BLaER1 (cell line): Measurements from ENCODE around the gene TJP3.

ENCODE experiments used
- H3K27ac ChIP-seq: shearing (Covaris generic); formaldehyde crosslinking; 2 replicates; pipeline ENCODE4 v1.8.1; 2022
- H3K27me3 ChIP-seq: shearing (Covaris generic); formaldehyde crosslinking; 2 replicates; pipeline ENCODE4 v1.8.1; 2022
- H3K36me3 ChIP-seq: shearing (Covaris generic); formaldehyde crosslinking; 2 replicates; pipeline ENCODE4 v1.8.1; 2022
- H3K4me1 ChIP-seq: shearing (Covaris generic); formaldehyde crosslinking; 2 replicates; pipeline ENCODE4 v1.8.1; 2022
- H3K4me2 ChIP-seq: shearing (Covaris generic); formaldehyde crosslinking; 2 replicates; pipeline ENCODE4 v1.8.1; 2022
- H3K4me3 ChIP-seq: shearing (Covaris generic); formaldehyde crosslinking; 2 replicates; pipeline ENCODE4 v1.8.1; 2022
- H3K9ac ChIP-seq: shearing (Covaris generic); formaldehyde crosslinking; 2 replicates; pipeline ENCODE4 v1.8.1; 2022
- H3K9me3 ChIP-seq: shearing (Covaris generic); formaldehyde crosslinking; 2 replicates; pipeline ENCODE4 v1.8.1; 2022
- H4K20me1 ChIP-seq: shearing (Covaris generic); formaldehyde crosslinking; 2 replicates; pipeline ENCODE4 v1.8.1; 2022
- Cebpa-rat ChIP-seq: shearing (Covaris generic); IDR thresholded peaks from 2 replicates; pipeline ENCODE4 v1.8.1; 2022

Gene TJP3

DNA sequence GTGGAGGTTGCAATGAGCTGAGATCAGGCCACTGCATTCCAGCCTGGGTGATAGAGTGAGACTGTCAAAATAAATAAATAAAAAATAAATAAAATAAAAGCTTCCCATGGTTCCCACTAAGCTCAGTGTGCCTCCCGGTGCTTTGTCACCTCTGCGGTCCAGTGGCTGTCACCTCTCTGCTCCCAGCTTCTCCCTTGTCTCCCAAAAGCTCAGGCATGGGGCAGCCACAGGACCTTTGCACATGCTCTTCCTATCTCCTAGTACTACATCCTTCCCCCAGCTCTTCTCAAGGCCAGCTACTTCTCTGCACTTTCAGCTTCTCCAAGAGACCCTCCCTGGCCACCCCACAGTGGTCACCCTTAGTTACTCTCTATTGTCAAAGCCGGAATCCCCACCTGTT lies 85.6 kb downstream of the TJP3 start:
- H3K4me1 ChIP-seq, result peaks cover 17% of the 10 kb centered on the region

DNA sequence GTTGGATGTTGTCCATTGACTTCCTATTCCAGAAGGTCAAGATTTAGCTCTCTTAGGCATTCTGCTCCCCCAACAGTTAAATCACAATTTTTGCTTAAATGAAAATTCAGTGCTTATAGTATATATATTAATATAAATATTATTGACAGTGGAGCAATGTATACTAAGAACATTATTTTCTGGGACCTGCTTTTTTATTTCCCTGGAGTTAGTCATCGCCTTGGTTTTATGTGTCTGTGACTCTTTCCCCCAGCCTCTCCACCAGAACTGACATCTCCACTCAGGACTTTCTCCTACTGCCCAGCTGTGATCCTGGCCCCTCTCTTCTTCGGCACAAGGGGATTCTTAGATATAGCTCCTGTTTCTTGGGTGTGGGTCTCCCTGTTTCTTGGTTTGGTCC lies 88.2 kb downstream of the TJP3 start:
- no peak for TF ChIP-seq Cebpa-rat
- H3K4me1 ChIP-seq, result peaks cover 16% of the 10 kb centered on the region
- H3K9me3 ChIP-seq, result peaks cover 14% of the 10 kb centered on the region
- no peak overlapping the region for H3K27ac ChIP-seq
- no peaks in the 10 kb centered on the region for H3K36me3 ChIP-seq
- no peak overlapping the region for H3K4me2 ChIP-seq
- H4K20me1 ChIP-seq, result no peaks in the 10 kb centered on the region
- H3K27me3 ChIP-seq, result peaks cover 25% of the 10 kb centered on the region
- no peak overlapping the region for H3K4me3 ChIP-seq
- no peak overlapping the region for H3K9ac ChIP-seq

More for the DNA sequence above, 85.6 kb downstream of the TJP3 start:
- Histone ChIP-seq H3K36me3 (no peaks in the 10 kb centered on the region), H3K27me3 (no peaks in the 10 kb centered on the region), H4K20me1 (no peaks in the 10 kb centered on the region), H3K9me3 (peaks cover 22% of the 10 kb centered on the region), H3K4me2 (no peak overlapping the region), H3K4me3 (no peak overlapping the region), H3K27ac (no peak overlapping the region), H3K9ac (no peak overlapping the region)
- TF ChIP-seq Cebpa-rat, result no peak

DNA sequence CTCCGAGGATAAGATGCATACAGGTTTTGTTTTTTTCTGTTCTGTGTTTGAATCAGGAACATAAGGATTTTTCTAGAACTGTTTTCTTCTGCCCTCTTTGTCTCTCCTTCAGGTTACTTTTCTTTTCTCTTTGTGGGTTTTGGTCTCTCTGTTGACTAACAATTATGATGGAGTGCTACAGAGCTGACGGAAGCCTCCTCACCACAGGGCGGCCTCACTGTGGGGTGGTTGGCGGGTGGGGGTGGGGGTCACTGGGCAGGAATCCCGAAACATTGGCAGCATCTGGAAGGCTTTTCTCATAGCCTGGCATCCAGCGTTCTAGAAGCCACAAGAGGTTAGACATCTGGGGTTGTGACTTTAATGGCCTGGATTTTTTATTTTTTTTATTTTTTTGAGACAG lies 90.0 kb downstream of the TJP3 start:
- Histone ChIP-seq H3K27me3 (peaks cover 43% of the 10 kb centered on the region), H3K4me3 (no peak overlapping the region), H3K4me2 (peak overlapping the region; percentile 25), H4K20me1 (no peaks in the 10 kb centered on the region), H3K27ac (no peak overlapping the region), H3K9ac (no peak overlapping the region), H3K4me1 (peaks cover 25% of the 10 kb centered on the region), H3K36me3 (no peaks in the 10 kb centered on the region), H3K9me3 (peaks cover 14% of the 10 kb centered on the region)
- no peak for TF ChIP-seq Cebpa-rat
